GM19099 (cell line): ENCODE data around the gene PAQR8.

ENCODE experiments used
- POLR2A ChIP-seq: IDR thresholded peaks from 3 replicates; pipeline ENCODE4 v1.6.1; 2011; ENCODE audit warnings: low read depth; ENCODE audit not compliant: insufficient read length; ENCODE audit errors: extremely low read depth

Gene PAQR8

GRCh38 chr6:52423971-52424381 is 62.0 kb downstream of the PAQR8 start:
- TF ChIP-seq POLR2A, result no peak

- TF ChIP-seq POLR2A, result no peak
Observed at GRCh38 chr6:52424513-52424912, 62.6 kb downstream of the PAQR8 start.

GRCh38 chr6:52426667-52427066 is 64.7 kb downstream of the PAQR8 start:
- no peak for TF ChIP-seq POLR2A

GRCh38 chr6:52435345-52435744 is 73.4 kb downstream of the PAQR8 start:
- TF ChIP-seq POLR2A, result no peak

- TF ChIP-seq POLR2A, result no peak
Observed at GRCh38 chr6:52438926-52439325, 77.0 kb downstream of the PAQR8 start.

GRCh38 chr6:52454556-52454955 is 92.6 kb downstream of the PAQR8 start:
- no peak for TF ChIP-seq POLR2A

GRCh38 chr6:52457096-52457495 is 95.1 kb downstream of the PAQR8 start:
- TF ChIP-seq POLR2A, result no peak
